Muscle layer of duodenum (tissue), 2 donors: ENCODE measurements around the gene HMOX1.
A peak's percentile ranks its signal among the peaks of the same experiment; 100 is the strongest.

Experiments used
- H3K27ac ChIP-seq: one replicate; pipeline ENCODE4 v1.7.0; 2013; ENCODE audit warnings: mild to moderate bottlenecking, low read length
- H3K27me3 ChIP-seq: one replicate; pipeline ENCODE4 v1.7.0; 2013; ENCODE audit warnings: low read depth, mild to moderate bottlenecking, control low read depth, low read length
- H3K36me3 ChIP-seq, 2 donors: one replicate each; pipeline ENCODE4 v1.7.0; 2013; ENCODE audit warnings: low read length in 2 of 2, control low read depth in 1 of 2, mild to moderate bottlenecking in 1 of 2; ENCODE audit not compliant: insufficient read depth in 2 of 2, control insufficient read depth in 1 of 2
- H3K4me1 ChIP-seq, 2 donors: one replicate each; pipeline ENCODE4 v1.7.0; 2013; ENCODE audit warnings: low read length in 2 of 2, mild to moderate bottlenecking in 2 of 2, control low read depth in 1 of 2, moderate library complexity in 1 of 2; ENCODE audit not compliant: insufficient read depth in 2 of 2, control insufficient read depth in 1 of 2
- H3K4me3 ChIP-seq, 2 donors: one replicate each; pipeline ENCODE4 v1.7.0; 2013; ENCODE audit warnings: low read length in 2 of 2, low read depth in 1 of 2, mild to moderate bottlenecking in 1 of 2
- H3K9me3 ChIP-seq, 2 donors: one replicate each; pipeline ENCODE4 v1.7.0; 2013; ENCODE audit warnings: low read length in 2 of 2, control low read depth in 1 of 2, mild to moderate bottlenecking in 1 of 2; ENCODE audit not compliant: control insufficient read depth in 1 of 2
- donor health status: healthy.

Gene HMOX1

GRCh38 chr22:35380537-35381423 is at the start of gene HMOX1:
HMOX1 (plus strand) TSS chr22:35381096; CDS start chr22:35381174, 78 bp downstream.
- H3K4me3 ChIP-seq: peak within 1 kb of the TSS; percentile 74 to 79
- H3K36me3 ChIP-seq: peaks cover 4 to 9% of the 10 kb centered on the region in 2 donors
- H3K27ac ChIP-seq: peak within 1 kb of the TSS; percentile 79
- H3K9me3 ChIP-seq: no peaks in the 10 kb centered on the region
- H3K27me3 ChIP-seq: no peaks in the 10 kb centered on the region
- peaks cover 17 to 27% of the 10 kb centered on the region in 2 donors for H3K4me1 ChIP-seq

- Histone ChIP-seq H3K4me1 (peaks cover 6 to 9% of the 10 kb centered on the region in 2 donors), H3K36me3 (peaks cover 53 to 69% of the 10 kb centered on the region in 2 donors), H3K27me3 (no peaks in the 10 kb centered on the region), H3K9me3 (no peaks in the 10 kb centered on the region), H3K27ac (no peak overlapping the region), H3K4me3 (no peak overlapping the region)
Measured at GRCh38 chr22:35332278-35332677, 48.6 kb upstream of the HMOX1 start.

- Histone ChIP-seq H3K9me3 (no peaks in the 10 kb centered on the region), H3K27me3 (no peaks in the 10 kb centered on the region), H3K36me3 (peaks cover 49 to 69% of the 10 kb centered on the region in 2 donors), H3K4me3 (no peak overlapping the region), H3K27ac (no peak overlapping the region), H3K4me1 (peaks cover 6 to 9% of the 10 kb centered on the region in 2 donors)
Measured at GRCh38 chr22:35333220-35333619, 47.7 kb upstream of the HMOX1 start.

- Histone ChIP-seq H3K36me3 (peaks cover 52 to 72% of the 10 kb centered on the region in 2 donors), H3K27me3 (no peaks in the 10 kb centered on the region), H3K27ac (no peak overlapping the region), H3K9me3 (no peaks in the 10 kb centered on the region), H3K4me1 (peaks cover 6 to 9% of the 10 kb centered on the region in 2 donors), H3K4me3 (no peak overlapping the region)
Measured at GRCh38 chr22:35334004-35334403, 46.9 kb upstream of the HMOX1 start.

- Histone ChIP-seq H3K36me3 (peaks cover 50 to 82% of the 10 kb centered on the region in 2 donors), H3K27ac (no peak overlapping the region), H3K4me3 (no peak overlapping the region), H3K9me3 (no peaks in the 10 kb centered on the region), H3K27me3 (no peaks in the 10 kb centered on the region), H3K4me1 (peaks cover 3 to 7% of the 10 kb centered on the region in 2 donors)
Measured at GRCh38 chr22:35335468-35335867, 45.4 kb upstream of the HMOX1 start.

GRCh38 chr22:35335936-35336781 is 44.7 kb upstream of the HMOX1 start:
- no peaks in the 10 kb centered on the region for H3K4me1 ChIP-seq
- no peak overlapping the region for H3K27ac ChIP-seq
- no peaks in the 10 kb centered on the region for H3K27me3 ChIP-seq
- no peak overlapping the region for H3K4me3 ChIP-seq
- H3K9me3 ChIP-seq: no peaks in the 10 kb centered on the region
- H3K36me3 ChIP-seq: peaks cover 52 to 89% of the 10 kb centered on the region in 2 donors

GRCh38 chr22:35337932-35338331 is 43.0 kb upstream of the HMOX1 start:
- Histone ChIP-seq H3K9me3 (no peaks in the 10 kb centered on the region), H3K4me3 (no peak overlapping the region), H3K27me3 (no peaks in the 10 kb centered on the region), H3K4me1 (no peaks in the 10 kb centered on the region), H3K36me3 (peaks cover 41 to 91% of the 10 kb centered on the region in 2 donors), H3K27ac (no peak overlapping the region)

- no peaks in the 10 kb centered on the region for H3K9me3 ChIP-seq
- H3K36me3 ChIP-seq: peaks cover 28 to 83% of the 10 kb centered on the region in 2 donors
- H3K4me1 ChIP-seq: no peaks in the 10 kb centered on the region
- H3K27me3 ChIP-seq: no peaks in the 10 kb centered on the region
- no peak overlapping the region for H3K27ac ChIP-seq
- H3K4me3 ChIP-seq: no peak overlapping the region
Measured at GRCh38 chr22:35341090-35341874, 39.6 kb upstream of the HMOX1 start.

GRCh38 chr22:35342390-35342789 is 38.5 kb upstream of the HMOX1 start:
- Histone ChIP-seq H3K27ac (no peak overlapping the region), H3K4me1 (no peaks in the 10 kb centered on the region), H3K4me3 (no peak overlapping the region), H3K27me3 (no peaks in the 10 kb centered on the region), H3K36me3 (peaks cover 26 to 86% of the 10 kb centered on the region in 2 donors), H3K9me3 (no peaks in the 10 kb centered on the region)

- H3K36me3 ChIP-seq: peaks cover 20 to 82% of the 10 kb centered on the region in 2 donors
- H3K27ac ChIP-seq: no peak overlapping the region
- no peaks in the 10 kb centered on the region for H3K27me3 ChIP-seq
- H3K9me3 ChIP-seq: no peaks in the 10 kb centered on the region
- no peaks in the 10 kb centered on the region for H3K4me1 ChIP-seq
- no peak overlapping the region for H3K4me3 ChIP-seq
Measured at GRCh38 chr22:35343664-35344550, 37.0 kb upstream of the HMOX1 start.
